Mesothelial cell of epicardium (in vitro differentiated cells): ENCODE measurements around the gene DERL2. TPM values are rescaled to one million over a fixed set of nuclear protein-coding genes. Genes with fewer than 3 reads are reported as not detected.
A peak's percentile ranks its signal among the peaks of the same experiment; 100 is the strongest.

ENCODE experiments used
- DNase-seq, 2 experiments: peaks; one replicate each; pipeline ENCODE4 v3.0.0; 2021; ENCODE audit warnings: low spot score in 2 of 2; ENCODE audit not compliant: unreplicated experiment in 2 of 2
- H3K27ac Mint-ChIP-seq: 2 replicates; pipeline ENCODE4 v1.8.0; 2021; ENCODE audit warnings: mixed read lengths
- H3K27me3 Mint-ChIP-seq: 2 replicates; pipeline ENCODE4 v1.8.0; 2021; ENCODE audit warnings: low read depth, mixed read lengths
- H3K36me3 Mint-ChIP-seq: 2 replicates; pipeline ENCODE4 v1.8.0; 2021; ENCODE audit warnings: mixed read lengths
- H3K4me1 Mint-ChIP-seq: 2 replicates; pipeline ENCODE4 v1.8.0; 2021; ENCODE audit warnings: mixed read lengths
- H3K4me3 Mint-ChIP-seq: 2 replicates; pipeline ENCODE4 v1.8.0; 2021; ENCODE audit warnings: mild to moderate bottlenecking, moderate library complexity, mixed read lengths
- H3K9me3 Mint-ChIP-seq: 2 replicates; pipeline ENCODE4 v1.8.0; 2021; ENCODE audit warnings: mixed read lengths
- total RNA-seq: library from RNA; stranded (reverse); gene quantifications from 3 replicates; pipeline ENCODE4 v1.2.1, GENCODE V29; 2021
- TF ChIP-seq, protein P1 (sequence below): fragments of 200-600 bp; sonication (generic); IDR thresholded peaks from one replicate; pipeline ENCODE4 v1.5.0; 2021; ENCODE audit warnings: antibody characterized with exemption; ENCODE audit not compliant: unreplicated experiment

DERL2 gene
- total RNA-seq = 69.5 to 70.6 TPM (median 69.9 TPM) in 3 replicates

GRCh38 chr17:5485270-5486205 lies at the start of gene DERL2:
Gene DERL2, minus strand, starts transcription at chr17:5486178. Its CDS starts 17 bp downstream, at chr17:5486161.
- Mint-ChIP-seq H3K4me3 (peak within 1 kb of the TSS; percentile 96), H3K4me1 (peaks cover 51% of the 10 kb centered on the region), H3K27me3 (no peaks in the 10 kb centered on the region), H3K27ac (peak within 1 kb of the TSS; percentile 99), H3K36me3 (peaks cover 29% of the 10 kb centered on the region), H3K9me3 (no peaks in the 10 kb centered on the region)
- DNase-seq = no peak
- TF ChIP-seq, protein P1, sequence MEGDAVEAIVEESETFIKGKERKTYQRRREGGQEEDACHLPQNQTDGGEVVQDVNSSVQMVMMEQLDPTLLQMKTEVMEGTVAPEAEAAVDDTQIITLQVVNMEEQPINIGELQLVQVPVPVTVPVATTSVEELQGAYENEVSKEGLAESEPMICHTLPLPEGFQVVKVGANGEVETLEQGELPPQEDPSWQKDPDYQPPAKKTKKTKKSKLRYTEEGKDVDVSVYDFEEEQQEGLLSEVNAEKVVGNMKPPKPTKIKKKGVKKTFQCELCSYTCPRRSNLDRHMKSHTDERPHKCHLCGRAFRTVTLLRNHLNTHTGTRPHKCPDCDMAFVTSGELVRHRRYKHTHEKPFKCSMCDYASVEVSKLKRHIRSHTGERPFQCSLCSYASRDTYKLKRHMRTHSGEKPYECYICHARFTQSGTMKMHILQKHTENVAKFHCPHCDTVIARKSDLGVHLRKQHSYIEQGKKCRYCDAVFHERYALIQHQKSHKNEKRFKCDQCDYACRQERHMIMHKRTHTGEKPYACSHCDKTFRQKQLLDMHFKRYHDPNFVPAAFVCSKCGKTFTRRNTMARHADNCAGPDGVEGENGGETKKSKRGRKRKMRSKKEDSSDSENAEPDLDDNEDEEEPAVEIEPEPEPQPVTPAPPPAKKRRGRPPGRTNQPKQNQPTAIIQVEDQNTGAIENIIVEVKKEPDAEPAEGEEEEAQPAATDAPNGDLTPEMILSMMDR = no peak

DNA sequence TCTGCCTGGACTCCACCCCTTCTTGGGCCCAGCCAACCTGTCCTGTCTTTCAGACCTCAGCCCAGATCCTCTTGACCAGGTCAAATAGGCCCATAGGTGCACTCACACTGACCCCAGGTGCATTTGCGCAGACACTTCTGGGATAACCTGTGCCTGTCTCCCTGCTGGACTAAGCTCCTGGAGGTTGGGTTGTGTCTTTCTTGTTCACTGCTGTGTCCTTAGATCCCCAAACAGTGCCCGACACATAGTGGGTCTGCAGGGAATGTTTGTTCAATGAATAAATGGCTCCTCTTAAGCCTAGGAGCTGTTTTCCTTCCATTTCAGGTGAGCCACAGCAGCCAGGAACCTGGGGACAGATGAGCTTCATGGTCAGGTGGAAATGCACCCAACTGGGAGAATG lies 49.5 kb upstream of the DERL2 start:
- H3K27ac Mint-ChIP-seq = no peak overlapping the region
- no peak for DNase-seq
- TF ChIP-seq, protein P1 = no peak
- no peaks in the 10 kb centered on the region for H3K36me3 Mint-ChIP-seq
- no peaks in the 10 kb centered on the region for H3K9me3 Mint-ChIP-seq
- H3K27me3 Mint-ChIP-seq = no peaks in the 10 kb centered on the region
- H3K4me1 Mint-ChIP-seq = peaks cover 7% of the 10 kb centered on the region
- no peak overlapping the region for H3K4me3 Mint-ChIP-seq

DNA sequence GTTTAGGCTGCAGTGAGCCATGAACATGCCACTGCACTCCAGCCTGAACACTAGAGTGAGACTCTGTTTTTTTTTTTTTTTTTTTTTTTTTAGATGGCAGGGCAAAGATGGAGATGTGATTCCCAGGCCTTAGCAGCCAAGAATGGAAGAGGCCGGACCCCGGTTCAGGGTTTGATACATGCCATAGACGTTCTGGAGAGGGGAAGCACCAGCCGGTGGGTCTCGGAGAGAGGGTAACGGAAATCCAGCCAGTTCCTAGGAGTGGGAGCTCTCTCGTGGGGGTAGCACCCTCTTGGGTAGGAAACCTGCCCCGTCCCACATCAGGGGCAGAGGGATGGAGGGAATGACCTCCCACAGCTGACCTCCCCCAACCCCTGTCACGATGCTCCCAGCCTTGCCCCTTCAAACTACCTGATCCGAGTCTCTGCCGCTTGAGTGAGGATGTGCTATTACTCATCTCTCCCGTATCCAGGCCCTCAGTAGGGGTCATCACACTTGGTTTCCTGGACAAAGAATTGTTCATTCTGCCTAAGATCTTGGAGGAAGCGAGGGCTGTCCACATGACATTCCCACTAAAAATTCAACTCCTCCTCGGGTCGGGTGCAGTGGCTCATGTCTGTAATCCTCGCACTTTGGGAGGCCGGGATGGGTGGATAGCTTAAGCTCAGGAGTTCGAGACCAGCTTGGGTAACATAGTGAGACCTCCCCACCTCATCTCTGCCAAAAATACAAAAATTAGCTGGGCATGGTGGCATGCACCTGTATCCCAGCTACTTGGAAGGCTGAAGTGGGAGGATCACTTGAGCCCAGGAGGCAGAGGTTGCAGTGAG lies 47.7 kb upstream of the DERL2 start:
- Mint-ChIP-seq H3K27me3 (no peaks in the 10 kb centered on the region), H3K4me1 (peaks cover 7% of the 10 kb centered on the region), H3K4me3 (no peak overlapping the region), H3K36me3 (no peaks in the 10 kb centered on the region), H3K27ac (no peak overlapping the region), H3K9me3 (no peaks in the 10 kb centered on the region)
- TF ChIP-seq, protein P1 = no peak
- no peak for DNase-seq

DNA sequence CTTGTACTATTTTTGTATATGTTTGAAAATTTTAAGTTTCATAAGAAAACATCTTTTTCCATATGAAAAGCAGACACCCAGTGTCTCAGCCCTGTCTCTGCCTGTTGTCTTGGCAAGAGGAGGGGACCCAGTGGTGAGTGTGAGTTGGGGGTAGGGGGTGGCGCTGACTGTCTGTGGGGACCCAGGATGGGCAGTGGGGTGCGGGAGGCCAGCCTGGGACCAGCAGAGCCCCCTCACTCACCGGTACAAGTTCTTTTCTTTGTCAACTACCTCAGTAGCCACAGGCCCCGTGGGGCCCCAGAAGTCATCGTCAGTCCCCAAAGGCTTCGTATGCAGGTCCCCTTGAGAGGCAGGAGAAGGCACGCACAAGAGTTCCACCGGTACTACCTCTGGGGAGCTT lies 46.6 kb upstream of the DERL2 start:
- Mint-ChIP-seq H3K27me3 (no peaks in the 10 kb centered on the region), H3K4me1 (peaks cover 7% of the 10 kb centered on the region), H3K27ac (no peak overlapping the region), H3K9me3 (no peaks in the 10 kb centered on the region), H3K4me3 (no peak overlapping the region), H3K36me3 (no peaks in the 10 kb centered on the region)
- TF ChIP-seq, protein P1 = no peak
- no peak for DNase-seq

DNA sequence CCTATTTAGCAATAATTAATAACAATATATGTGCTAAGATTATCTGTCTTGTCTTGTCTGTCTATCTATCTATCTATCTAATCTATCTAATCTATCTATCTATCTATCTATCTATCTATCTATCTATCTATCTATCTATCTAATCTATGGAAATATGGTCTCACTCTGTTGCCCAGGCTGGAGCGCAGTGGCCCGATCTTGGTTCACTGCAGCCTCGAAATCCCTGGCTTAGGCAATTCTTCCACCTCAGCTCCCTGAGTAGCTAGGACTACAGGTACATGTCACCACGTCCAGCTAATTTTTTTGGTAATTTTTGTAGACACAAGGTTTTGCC lies 45.1 kb upstream of the DERL2 start:
- peaks cover 14% of the 10 kb centered on the region for H3K4me1 Mint-ChIP-seq
- H3K9me3 Mint-ChIP-seq = no peaks in the 10 kb centered on the region
- H3K27me3 Mint-ChIP-seq = no peaks in the 10 kb centered on the region
- no peak for DNase-seq
- no peaks in the 10 kb centered on the region for H3K36me3 Mint-ChIP-seq
- H3K27ac Mint-ChIP-seq = no peak overlapping the region
- no peak overlapping the region for H3K4me3 Mint-ChIP-seq
- TF ChIP-seq, protein P1 = no peak
